Panc1 (cell line): ENCODE results near the gene MAPKAP1. TPM values are rescaled to one million over a fixed set of nuclear protein-coding genes. Genes with fewer than 3 reads are reported as not detected.

Experiments used
- ATAC-seq: fragments of 200-7000 bp; cut with Tn5 transposase; 2 replicates; pipeline ENCODE4 v1.9.1; 2020; ENCODE audit warnings: mild to moderate bottlenecking, moderate library complexity
- BruUV-seq: library from RNA; stranded (reverse); fragments of 400-500 nt; replicated peaks from 2 replicates; lab custom pipeline; 2021; lab: Mats Ljungman, UMichigan
- CTCF ChIA-PET: fragments of 300-600 bp; sonication (Branson Sonifier 250); formaldehyde crosslinking; loops from one replicate; lab custom pipeline; 2022; ENCODE audit warnings: antibody characterized with exemption; lab: Charles Lee
- POLR2A ChIA-PET: fragments of 300-600 bp; sonication (Branson Sonifier 250); formaldehyde crosslinking; loops from one replicate; lab custom pipeline; 2022; ENCODE audit warnings: antibody characterized with exemption; lab: Charles Lee
- DNase-seq: peaks from one replicate; pipeline ENCODE4 v3.0.0-alpha.2; 2010; ENCODE audit warnings: low read depth, low spot score
- H3K27ac ChIP-seq: 2 replicates; pipeline ENCODE4 v1.5.1; 2011; ENCODE audit warnings: mild to moderate bottlenecking, low read length, inconsistent platforms
- H3K27me3 ChIP-seq: fragments of 200-500 bp; sonication (Bioruptor generic); 2 replicates; pipeline ENCODE4 v1.6.0; 2014; ENCODE audit warnings: low read length, inconsistent platforms; ENCODE audit not compliant: control insufficient read depth, insufficient read depth
- H3K36me3 ChIP-seq: fragments of 200-500 bp; sonication (Bioruptor generic); 2 replicates; pipeline ENCODE4 v1.5.1; 2014; ENCODE audit warnings: inconsistent platforms, mild to moderate bottlenecking, low read length, moderate library complexity; ENCODE audit not compliant: control insufficient read depth, insufficient read depth
- H3K4me1 ChIP-seq: 2 replicates; pipeline ENCODE4 v1.5.1; 2011; ENCODE audit warnings: inconsistent platforms, mild to moderate bottlenecking, low read length, moderate library complexity; ENCODE audit not compliant: control insufficient read depth, insufficient read depth
- H3K4me3 ChIP-seq, 2 experiments: 2 replicates each; pipeline ENCODE4 v1.5.1; 2011 to 2012; ENCODE audit warnings: low read depth in 2 of 2, low read length in 2 of 2, mild to moderate bottlenecking in 2 of 2, inconsistent platforms in 1 of 2, moderate library complexity in 1 of 2
- H3K9me3 ChIP-seq: fragments of 200-500 bp; sonication (Bioruptor generic); 2 replicates; pipeline ENCODE4 v1.5.1; 2014; ENCODE audit warnings: low read depth, mild to moderate bottlenecking, inconsistent platforms, low read length, moderate library complexity; ENCODE audit not compliant: control insufficient read depth, insufficient read depth
- CTCF ChIP-seq: fragments of 450-650 bp; IDR thresholded peaks from 2 replicates; pipeline ENCODE4 v1.5.1; 2017; ENCODE audit warnings: mild to moderate bottlenecking
- POLR2AphosphoS5 ChIP-seq: IDR thresholded peaks from 2 replicates; pipeline ENCODE4 v1.6.1; 2012; ENCODE audit warnings: mild to moderate bottlenecking, low read depth, low read length, moderate library complexity
- SIN3A ChIP-seq: IDR thresholded peaks from 2 replicates; pipeline ENCODE4 v1.6.1; 2012; ENCODE audit warnings: low read depth, mild to moderate bottlenecking, low read length, moderate library complexity, borderline replicate concordance; ENCODE audit not compliant: insufficient read depth
- TCF7L2 ChIP-seq: IDR thresholded peaks from 2 replicates; pipeline ENCODE4 v1.6.1; 2011; ENCODE audit warnings: mild to moderate bottlenecking, low read depth, low read length, inconsistent platforms
- in situ Hi-C: cut with HindIII; loops from 2 replicates; pipeline ENCODE4 v1.10.0; 2016; ENCODE audit warnings: low sequenced_read_pairs, low pct_unique_long_range_greater_than_20kb
- intact Hi-C: fragments of 100-400 bp; cut with micrococcal nuclease; formaldehyde crosslinking; loops from one replicate; pipeline ENCODE4 v1.10.0; 2022; ENCODE audit not compliant: unreplicated experiment
- total RNA-seq: library from RNA; stranded (reverse); gene quantifications from one replicate; pipeline ENCODE4 v1.2.1, GENCODE V29; 2021; ENCODE audit not compliant: unreplicated experiment
- TF ChIP-seq, protein P1 (sequence below), 2 experiments: IDR thresholded peaks; 2 replicates each; pipeline ENCODE4 v1.6.1; 2011 to 2012; ENCODE audit warnings: low read depth in 2 of 2, control low read depth in 1 of 2, low read length in 1 of 2, mild to moderate bottlenecking in 1 of 2, moderate library complexity in 1 of 2; ENCODE audit not compliant: insufficient read depth in 1 of 2

MAPKAP1 gene
- total RNA-seq, 1 experiment from 2014 or later, result 72.7 TPM

- Histone ChIP-seq H3K36me3 (peaks cover 3% of the 10 kb centered on the region; the same call in 1 of the 2 replicates), H3K4me3 (no peak overlapping the region), H3K27ac (no peak overlapping the region), H3K4me1 (peaks cover 11% of the 10 kb centered on the region; the same call in 1 of the 2 replicates), H3K27me3 (no peaks in the 10 kb centered on the region), H3K9me3 (no peaks in the 10 kb centered on the region)
- ChIA-PET POLR2A (no interaction called here), CTCF (no interaction called here)
- in situ Hi-C loops (no loop called here), intact Hi-C loops (no loop called here)
- ATAC-seq (no peak), DNase-seq (no peak)
- BruUV-seq, result no TSS peak
- TF ChIP-seq SIN3A (no peak), CTCF (no peak), TCF7L2 (no peak), POLR2AphosphoS5 (no peak)
- TF ChIP-seq, protein P1, sequence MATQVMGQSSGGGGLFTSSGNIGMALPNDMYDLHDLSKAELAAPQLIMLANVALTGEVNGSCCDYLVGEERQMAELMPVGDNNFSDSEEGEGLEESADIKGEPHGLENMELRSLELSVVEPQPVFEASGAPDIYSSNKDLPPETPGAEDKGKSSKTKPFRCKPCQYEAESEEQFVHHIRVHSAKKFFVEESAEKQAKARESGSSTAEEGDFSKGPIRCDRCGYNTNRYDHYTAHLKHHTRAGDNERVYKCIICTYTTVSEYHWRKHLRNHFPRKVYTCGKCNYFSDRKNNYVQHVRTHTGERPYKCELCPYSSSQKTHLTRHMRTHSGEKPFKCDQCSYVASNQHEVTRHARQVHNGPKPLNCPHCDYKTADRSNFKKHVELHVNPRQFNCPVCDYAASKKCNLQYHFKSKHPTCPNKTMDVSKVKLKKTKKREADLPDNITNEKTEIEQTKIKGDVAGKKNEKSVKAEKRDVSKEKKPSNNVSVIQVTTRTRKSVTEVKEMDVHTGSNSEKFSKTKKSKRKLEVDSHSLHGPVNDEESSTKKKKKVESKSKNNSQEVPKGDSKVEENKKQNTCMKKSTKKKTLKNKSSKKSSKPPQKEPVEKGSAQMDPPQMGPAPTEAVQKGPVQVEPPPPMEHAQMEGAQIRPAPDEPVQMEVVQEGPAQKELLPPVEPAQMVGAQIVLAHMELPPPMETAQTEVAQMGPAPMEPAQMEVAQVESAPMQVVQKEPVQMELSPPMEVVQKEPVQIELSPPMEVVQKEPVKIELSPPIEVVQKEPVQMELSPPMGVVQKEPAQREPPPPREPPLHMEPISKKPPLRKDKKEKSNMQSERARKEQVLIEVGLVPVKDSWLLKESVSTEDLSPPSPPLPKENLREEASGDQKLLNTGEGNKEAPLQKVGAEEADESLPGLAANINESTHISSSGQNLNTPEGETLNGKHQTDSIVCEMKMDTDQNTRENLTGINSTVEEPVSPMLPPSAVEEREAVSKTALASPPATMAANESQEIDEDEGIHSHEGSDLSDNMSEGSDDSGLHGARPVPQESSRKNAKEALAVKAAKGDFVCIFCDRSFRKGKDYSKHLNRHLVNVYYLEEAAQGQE (IDR thresholded peaks at IDR 0.05; ENCODE audit: insufficient read depth in 1 of 2, low read depth in 2 of 2, low read length in 1 of 2), result no peak
These were observed 293.4 kb downstream of the MAPKAP1 start for GRCh38 chr9:125413579-125413978.

DNA sequence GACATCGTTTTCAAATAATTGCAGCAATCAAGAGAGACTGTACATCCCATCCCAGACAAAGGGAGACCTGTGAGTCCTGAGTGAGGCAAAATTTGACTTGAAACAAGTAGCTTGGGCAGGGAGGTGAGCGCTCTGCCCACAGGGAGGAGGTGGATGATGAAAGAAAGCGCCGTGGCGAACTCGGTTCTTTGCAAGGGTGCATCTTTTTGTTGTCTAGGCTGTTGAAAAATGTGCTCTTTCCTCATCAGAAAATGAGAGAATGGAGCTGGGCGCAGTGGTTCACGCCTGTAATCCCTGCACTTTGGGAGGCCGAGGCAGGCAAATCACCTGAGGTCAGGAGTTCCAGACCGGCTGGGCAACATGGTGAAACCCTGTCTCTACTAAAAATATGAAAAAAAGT is 294.8 kb downstream of the MAPKAP1 start:
- no peaks in the 10 kb centered on the region for H3K27me3 ChIP-seq
- no TSS peak for BruUV-seq
- TF ChIP-seq CTCF (no peak), POLR2AphosphoS5 (no peak), SIN3A (no peak), TCF7L2 (no peak)
- TF ChIP-seq, protein P1 (IDR thresholded peaks at IDR 0.05; ENCODE audit: insufficient read depth in 1 of 2, low read depth in 2 of 2, low read length in 1 of 2), result no peak
- DNase-seq (no peak), ATAC-seq (no peak)
- no peaks in the 10 kb centered on the region for H3K9me3 ChIP-seq
- ChIA-PET CTCF (no interaction called here), POLR2A (no interaction called here)
- peaks cover 3% of the 10 kb centered on the region; the same call in 1 of the 2 replicates for H3K36me3 ChIP-seq
- in situ Hi-C loops, result no loop called here
- H3K4me3 ChIP-seq, result no peak overlapping the region
- H3K27ac ChIP-seq, result no peak overlapping the region; the same call in 1 of the 2 replicates
- H3K4me1 ChIP-seq, result peaks cover 11% of the 10 kb centered on the region; the same call in 1 of the 2 replicates
- intact Hi-C loops, result no loop called here
